Mesothelial cell of epicardium (in vitro differentiated cells): ENCODE measurements around the gene KCNK7. TPM values are rescaled to one million over a fixed set of nuclear protein-coding genes. Genes with fewer than 3 reads are reported as not detected.

Experiments
- DNase-seq, 2 experiments: peaks; one replicate each; pipeline ENCODE4 v3.0.0; 2021; ENCODE audit warnings: low spot score in 2 of 2; ENCODE audit not compliant: unreplicated experiment in 2 of 2
- H3K27ac Mint-ChIP-seq: 2 replicates; pipeline ENCODE4 v1.8.0; 2021; ENCODE audit warnings: mixed read lengths
- H3K27me3 Mint-ChIP-seq: 2 replicates; pipeline ENCODE4 v1.8.0; 2021; ENCODE audit warnings: low read depth, mixed read lengths
- H3K36me3 Mint-ChIP-seq: 2 replicates; pipeline ENCODE4 v1.8.0; 2021; ENCODE audit warnings: mixed read lengths
- H3K4me1 Mint-ChIP-seq: 2 replicates; pipeline ENCODE4 v1.8.0; 2021; ENCODE audit warnings: mixed read lengths
- H3K4me3 Mint-ChIP-seq: 2 replicates; pipeline ENCODE4 v1.8.0; 2021; ENCODE audit warnings: mild to moderate bottlenecking, moderate library complexity, mixed read lengths
- H3K9me3 Mint-ChIP-seq: 2 replicates; pipeline ENCODE4 v1.8.0; 2021; ENCODE audit warnings: mixed read lengths
- CTCF ChIP-seq: fragments of 200-600 bp; sonication (generic); IDR thresholded peaks from one replicate; pipeline ENCODE4 v1.5.0; 2021; ENCODE audit warnings: antibody characterized with exemption; ENCODE audit not compliant: unreplicated experiment
- total RNA-seq: library from RNA; stranded (reverse); gene quantifications from 3 replicates; pipeline ENCODE4 v1.2.1, GENCODE V29; 2021

The KCNK7 gene
- total RNA-seq, 1 donor from 2014 or later = 2.4 TPM

- Mint-ChIP-seq H3K4me1 (peaks cover 31% of the 10 kb centered on the region), H3K36me3 (no peaks in the 10 kb centered on the region), H3K27me3 (no peaks in the 10 kb centered on the region), H3K9me3 (no peaks in the 10 kb centered on the region), H3K4me3 (no peak overlapping the region), H3K27ac (no peak overlapping the region)
- no peak for DNase-seq
- TF ChIP-seq CTCF = no peak
Observed at GRCh38 chr11:65562788-65563187, 32.8 kb downstream of the KCNK7 start.

GRCh38 chr11:65562020-65562419 lies 33.6 kb downstream of the KCNK7 start:
- no peak for DNase-seq
- Mint-ChIP-seq H3K27me3 (no peaks in the 10 kb centered on the region), H3K27ac (peak overlapping the region; percentile 65), H3K9me3 (no peaks in the 10 kb centered on the region), H3K4me3 (peak overlapping the region; percentile 15), H3K36me3 (no peaks in the 10 kb centered on the region), H3K4me1 (peaks cover 36% of the 10 kb centered on the region)
- no peak for TF ChIP-seq CTCF

GRCh38 chr11:65560555-65561418 lies 34.8 kb downstream of the KCNK7 start:
- no peaks in the 10 kb centered on the region for H3K36me3 Mint-ChIP-seq
- DNase-seq = no peak
- peak overlapping the region; percentile 92 for H3K27ac Mint-ChIP-seq
- TF ChIP-seq CTCF = no peak
- no peaks in the 10 kb centered on the region for H3K9me3 Mint-ChIP-seq
- peaks cover 48% of the 10 kb centered on the region for H3K4me1 Mint-ChIP-seq
- no peaks in the 10 kb centered on the region for H3K27me3 Mint-ChIP-seq
- peak overlapping the region; percentile 14 for H3K4me3 Mint-ChIP-seq

- H3K4me3 Mint-ChIP-seq = peak overlapping the region; percentile 14
- no peaks in the 10 kb centered on the region for H3K36me3 Mint-ChIP-seq
- no peak for DNase-seq
- no peaks in the 10 kb centered on the region for H3K27me3 Mint-ChIP-seq
- no peak for TF ChIP-seq CTCF
- no peaks in the 10 kb centered on the region for H3K9me3 Mint-ChIP-seq
- peaks cover 56% of the 10 kb centered on the region for H3K4me1 Mint-ChIP-seq
- H3K27ac Mint-ChIP-seq = peak overlapping the region; percentile 92
Observed at GRCh38 chr11:65559951-65560537, 35.6 kb downstream of the KCNK7 start.

GRCh38 chr11:65559535-65559934 lies 36.1 kb downstream of the KCNK7 start:
- Mint-ChIP-seq H3K9me3 (no peaks in the 10 kb centered on the region), H3K27me3 (no peaks in the 10 kb centered on the region), H3K36me3 (no peaks in the 10 kb centered on the region), H3K4me3 (peak overlapping the region; percentile 65), H3K27ac (peak overlapping the region; percentile 92), H3K4me1 (peaks cover 61% of the 10 kb centered on the region)
- no peak for DNase-seq
- no peak for TF ChIP-seq CTCF
